DMS 273 (cell line): ENCODE results near the gene SEPHS1.
"Not testable (repeated sequence)": the region's sequence is repeated elsewhere in the genome, so short reads cannot be mapped to it uniquely, and the experiment has no call there.

Experiments used
- DNase-seq: peaks from one replicate; lab custom pipeline; 2025; ENCODE audit not compliant: unreplicated experiment; lab: John Stamatoyannopoulos, UW

The SEPHS1 gene, protein sequence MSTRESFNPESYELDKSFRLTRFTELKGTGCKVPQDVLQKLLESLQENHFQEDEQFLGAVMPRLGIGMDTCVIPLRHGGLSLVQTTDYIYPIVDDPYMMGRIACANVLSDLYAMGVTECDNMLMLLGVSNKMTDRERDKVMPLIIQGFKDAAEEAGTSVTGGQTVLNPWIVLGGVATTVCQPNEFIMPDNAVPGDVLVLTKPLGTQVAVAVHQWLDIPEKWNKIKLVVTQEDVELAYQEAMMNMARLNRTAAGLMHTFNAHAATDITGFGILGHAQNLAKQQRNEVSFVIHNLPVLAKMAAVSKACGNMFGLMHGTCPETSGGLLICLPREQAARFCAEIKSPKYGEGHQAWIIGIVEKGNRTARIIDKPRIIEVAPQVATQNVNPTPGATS

DNA sequence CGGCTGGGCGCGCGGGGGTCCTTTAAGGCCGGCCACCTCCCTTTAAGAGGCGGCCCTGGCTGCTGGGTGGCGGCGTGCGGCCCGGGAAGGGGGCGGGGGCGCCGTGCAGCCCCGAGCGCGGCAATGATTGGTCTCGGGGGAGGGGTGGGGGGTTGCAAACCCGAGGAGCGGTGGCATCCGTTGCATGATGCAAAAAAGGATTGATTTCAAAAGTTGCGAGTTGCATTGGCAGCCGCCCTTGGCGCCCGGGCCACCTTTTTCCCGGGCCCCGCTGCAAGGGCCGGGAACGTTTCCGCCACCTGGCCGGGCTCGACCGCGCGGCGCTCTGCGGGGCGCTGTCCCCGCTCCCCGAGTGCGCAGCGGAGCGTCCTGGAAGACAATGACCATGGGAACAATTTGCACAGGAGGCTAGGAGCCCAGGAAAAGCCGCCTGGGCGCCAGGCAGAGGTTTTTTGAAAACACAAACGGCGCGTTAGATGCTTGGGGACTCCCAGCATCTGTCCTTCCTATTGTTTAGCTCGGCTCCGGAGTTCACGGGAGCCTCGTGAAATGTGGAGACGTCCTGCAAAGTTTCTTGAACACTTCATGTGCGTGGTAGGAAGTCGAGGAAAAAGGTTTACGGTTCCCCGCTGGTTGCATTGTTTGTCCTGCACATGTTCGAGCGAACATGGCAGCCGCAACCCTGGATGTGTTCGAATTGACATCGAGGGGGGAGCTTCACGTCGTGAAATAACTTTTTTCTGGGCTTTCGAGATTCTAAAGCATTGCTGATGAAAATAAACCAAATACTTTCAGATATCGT lies at the start of gene SEPHS1:
Gene SEPHS1, minus strand, starts transcription at position 78 of the 802 bp plus-strand sequence. CDS start 3,343 bp downstream, outside the sequence.
- peak; percentile 92 for DNase-seq

DNA sequence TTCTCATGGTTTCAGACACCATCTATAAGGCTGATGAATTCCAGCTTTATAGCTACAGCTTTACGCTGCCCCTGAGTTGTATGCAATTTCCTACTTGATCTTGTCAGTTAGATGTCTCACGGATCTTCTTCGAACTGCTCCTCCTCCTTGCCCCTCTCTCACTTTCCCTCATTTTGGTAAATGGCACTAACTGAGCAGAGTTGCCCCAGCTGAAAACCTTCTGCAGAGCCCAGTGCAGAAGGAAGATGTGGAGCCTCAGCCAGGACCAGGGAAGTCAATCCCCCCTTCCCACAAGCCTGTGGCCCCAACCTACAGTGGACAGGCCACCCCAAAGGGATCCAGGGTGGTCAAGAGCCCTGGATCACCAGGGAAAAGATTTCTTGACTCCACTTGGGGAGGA lies 49.0 kb upstream of the SEPHS1 start:
- DNase-seq = no peak

DNA sequence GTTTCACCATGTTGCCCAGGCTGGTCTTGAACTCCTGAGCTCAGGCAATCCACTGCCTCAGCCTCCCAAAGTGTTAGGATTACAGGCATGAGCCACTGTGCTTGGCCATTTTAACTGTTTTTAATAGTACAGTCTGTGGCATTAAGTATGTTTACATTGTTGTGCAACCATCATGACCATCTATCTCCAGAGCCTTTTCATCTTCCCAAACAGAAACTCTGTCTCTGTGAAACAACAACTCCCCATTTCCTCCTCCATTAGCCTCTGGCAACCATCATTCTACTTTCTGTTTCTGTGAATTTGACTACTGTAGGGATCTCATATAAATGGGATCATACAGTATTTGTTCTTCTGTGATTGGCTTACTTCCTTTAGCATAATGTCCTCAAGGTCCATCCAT lies 48.3 kb upstream of the SEPHS1 start:
- DNase-seq = no peak

DNA sequence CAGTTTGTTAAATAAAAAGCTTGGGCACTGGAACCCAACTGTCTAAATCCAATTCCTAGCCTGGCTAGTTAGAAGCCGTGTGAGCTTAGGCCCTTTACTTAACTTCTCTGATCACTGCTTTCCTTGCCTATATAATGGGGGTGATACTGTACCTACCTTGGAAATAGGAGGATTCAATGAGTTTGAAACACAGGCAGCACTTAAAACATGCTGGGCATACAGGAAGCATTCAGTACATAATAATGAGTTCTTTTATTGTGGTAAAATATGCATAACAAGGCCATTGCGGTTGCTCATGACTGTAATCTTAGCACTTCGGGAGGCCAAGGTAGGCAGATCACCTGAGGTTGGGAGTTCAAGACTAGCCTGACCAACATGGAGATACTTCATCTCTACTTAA lies 47.4 kb upstream of the SEPHS1 start:
- DNase-seq = no peak

DNA sequence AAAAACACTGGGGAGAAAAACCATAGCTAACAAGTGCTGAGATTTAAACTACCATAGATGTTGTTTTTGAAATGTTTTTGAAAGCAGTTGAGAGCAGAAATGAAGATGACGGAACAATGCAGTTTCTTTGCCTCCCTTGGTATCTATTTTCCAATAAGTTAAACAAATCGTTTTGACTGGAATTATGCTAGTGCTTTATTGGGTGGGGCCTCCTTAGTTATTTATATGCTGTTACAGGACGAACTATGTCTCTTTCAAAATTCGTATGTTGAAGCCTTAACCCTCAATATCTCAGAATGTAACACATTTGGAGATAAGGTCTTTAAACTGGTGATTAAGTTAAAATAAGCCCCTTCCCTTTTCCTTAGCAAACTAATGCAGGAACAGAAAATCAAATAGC lies 45.5 kb upstream of the SEPHS1 start:
- no peak for DNase-seq

DNA sequence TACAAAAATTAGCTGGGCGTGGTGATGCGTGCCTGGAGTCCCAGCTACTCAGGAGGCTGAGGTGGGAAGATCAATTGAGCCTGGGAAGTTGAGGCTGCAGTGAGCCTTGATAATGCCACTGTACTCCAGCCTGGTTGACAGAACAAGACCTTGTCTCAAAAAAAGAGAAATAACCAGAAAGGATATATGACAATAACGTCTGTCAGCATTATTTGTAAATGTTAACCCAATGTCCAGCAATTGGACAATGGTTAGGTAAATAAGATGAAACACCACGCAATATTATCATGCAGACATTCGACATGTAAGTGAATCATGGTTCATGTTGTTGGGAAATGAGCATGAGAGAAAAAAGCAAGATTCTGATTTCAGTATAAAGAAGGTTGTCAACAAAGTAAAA lies 44.6 kb upstream of the SEPHS1 start:
- no peak for DNase-seq

DNA sequence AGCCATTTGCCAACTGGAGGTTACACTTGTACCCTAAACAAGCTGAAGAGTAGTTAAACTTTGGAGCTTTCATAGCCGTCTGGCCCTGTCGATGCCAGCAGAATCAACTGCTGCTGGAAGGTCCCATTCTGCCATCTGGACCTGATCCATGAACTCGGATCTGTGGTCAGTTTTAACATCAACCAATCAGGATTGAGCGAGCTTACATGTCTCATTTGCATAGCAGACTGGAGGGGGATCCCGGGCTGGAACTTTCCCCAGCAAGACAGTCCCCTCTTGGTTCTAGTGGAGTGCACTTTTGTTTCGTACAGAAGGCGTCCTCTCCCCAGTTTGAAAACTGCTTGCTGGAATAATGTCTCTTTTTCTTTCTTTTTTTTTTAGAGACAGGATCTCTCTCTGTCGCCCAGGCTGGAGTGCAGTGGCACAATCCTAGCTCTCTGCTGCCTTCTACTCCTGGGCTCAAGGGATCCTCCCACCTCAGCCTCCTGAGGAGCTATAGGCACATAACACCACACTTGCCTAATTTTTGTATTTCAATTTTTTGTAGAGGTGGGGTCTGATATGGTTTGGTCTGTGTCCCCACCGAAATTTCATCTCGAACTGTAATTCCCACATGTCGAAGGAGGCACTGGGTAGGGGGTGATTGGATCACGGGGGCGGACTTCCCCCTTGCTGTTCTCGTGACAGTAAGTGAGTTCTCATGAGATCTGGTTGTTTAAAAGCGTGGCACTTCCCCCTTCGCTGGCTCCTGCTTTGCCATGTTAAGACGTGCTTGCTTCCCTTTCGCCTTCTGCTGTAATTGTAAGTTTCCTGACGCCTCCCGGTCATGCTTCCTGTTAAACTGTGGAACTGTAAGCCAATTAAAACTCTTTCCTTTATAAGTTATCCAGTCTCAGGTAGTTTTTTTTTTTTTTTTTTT lies 42.8 kb upstream of the SEPHS1 start:
- DNase-seq = peak; percentile 26

DNA sequence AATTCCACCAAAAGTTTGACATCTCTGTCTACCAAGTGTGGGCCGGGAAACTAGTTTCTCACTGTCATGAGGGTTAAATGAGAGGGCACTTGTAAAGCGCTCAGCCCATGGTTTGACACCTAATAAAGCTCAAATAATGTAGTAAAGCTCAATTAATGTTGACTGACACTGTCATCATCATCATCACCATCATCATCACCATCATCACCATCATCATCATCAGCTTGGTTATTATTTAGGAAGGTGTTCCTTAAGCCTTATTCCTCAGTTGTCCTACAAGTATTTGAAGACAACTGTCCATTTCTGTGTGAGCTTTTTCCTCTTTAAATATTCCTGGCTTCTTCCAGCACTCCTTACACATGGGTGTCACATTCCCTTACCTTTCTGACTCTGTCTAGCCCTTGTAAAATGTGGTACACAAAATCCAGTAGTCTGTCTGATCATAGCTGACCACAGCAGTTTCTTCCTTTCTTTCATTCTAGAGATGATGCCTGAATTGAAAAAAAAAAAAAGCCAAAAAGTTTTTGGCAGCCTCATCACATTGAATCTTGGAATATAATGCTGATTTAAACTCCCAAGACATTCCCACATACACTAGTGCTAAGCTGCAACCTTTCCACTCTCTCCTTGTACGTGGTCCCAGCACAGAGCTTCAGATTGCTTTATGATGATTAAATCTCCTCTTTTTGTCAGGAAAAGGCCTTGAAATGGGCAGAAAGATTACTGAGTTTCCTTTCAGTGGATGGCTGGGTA lies 40.6 kb upstream of the SEPHS1 start:
- no peak for DNase-seq

DNA sequence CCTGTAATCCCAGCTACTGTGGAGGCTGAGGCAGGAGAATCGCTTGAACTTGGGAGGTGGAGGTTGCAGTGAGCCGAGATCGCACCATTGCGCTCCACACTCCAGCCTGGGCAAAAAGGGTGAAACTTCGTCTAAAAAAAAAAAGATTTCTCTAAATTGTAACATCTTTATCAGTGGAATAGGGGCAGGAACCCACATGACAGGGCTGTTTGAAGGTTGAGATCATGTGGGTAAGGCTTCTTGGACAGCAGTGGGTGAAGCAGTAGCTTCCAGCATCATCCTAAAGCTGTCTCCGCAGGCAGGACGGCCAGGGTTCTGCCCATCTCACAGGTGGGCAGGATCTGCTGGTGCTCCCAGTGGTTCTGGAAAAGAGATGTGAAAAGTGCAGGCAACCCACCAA lies 37.9 kb upstream of the SEPHS1 start:
- no peak for DNase-seq

DNA sequence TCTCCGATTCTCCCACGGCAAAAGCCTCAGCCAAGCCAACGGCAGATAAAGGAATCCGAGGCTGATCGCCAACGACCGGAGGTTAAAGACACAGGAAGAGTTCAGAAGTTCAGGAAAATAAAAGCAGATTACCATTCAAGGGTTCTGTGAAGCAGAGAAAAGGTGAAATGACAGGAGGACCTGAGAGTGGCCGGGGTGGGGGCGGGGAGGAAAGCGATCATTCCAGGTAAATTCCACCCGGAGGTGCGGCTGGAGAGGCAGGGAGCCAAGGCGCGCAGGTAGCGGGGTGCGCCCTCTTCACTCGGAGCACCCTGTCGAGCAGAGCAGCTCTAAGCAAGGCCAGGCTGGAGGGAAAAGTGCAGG lies 35.3 kb upstream of the SEPHS1 start:
- DNase-seq = peak; percentile 37

DNA sequence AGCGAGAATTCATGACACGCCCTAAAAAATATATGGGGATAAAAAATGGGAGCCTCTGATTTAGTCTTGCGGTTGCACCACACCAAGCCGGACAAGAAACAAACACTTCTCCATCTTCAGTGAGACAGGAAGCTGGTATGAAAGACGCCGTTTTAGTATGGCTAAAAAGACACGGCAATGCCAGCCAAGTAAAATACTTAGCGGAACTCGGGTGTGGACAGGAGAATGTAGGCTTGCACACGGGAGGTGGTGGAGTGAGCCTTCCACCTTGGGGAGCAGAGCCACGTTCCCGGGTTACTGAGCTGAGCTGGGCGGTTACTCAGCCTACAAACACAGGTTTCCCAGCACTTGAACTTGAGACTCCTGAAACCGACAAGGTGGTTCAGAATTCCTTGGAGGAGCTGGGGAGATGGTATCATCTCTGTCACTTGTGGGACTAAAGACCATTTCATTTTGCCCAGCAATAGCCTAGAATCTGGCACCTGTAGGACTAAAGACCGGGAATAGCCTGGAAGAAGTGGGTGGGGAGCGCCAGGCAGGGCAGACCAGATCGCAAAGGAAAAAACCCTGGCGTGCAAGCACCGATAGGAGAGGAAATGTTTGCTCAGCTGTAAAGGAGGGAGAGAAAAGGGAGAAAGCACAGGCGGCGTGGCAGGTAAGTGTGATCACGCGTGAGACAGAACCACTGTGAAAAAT lies 34.8 kb upstream of the SEPHS1 start:
- DNase-seq = peak; percentile 37

DNA sequence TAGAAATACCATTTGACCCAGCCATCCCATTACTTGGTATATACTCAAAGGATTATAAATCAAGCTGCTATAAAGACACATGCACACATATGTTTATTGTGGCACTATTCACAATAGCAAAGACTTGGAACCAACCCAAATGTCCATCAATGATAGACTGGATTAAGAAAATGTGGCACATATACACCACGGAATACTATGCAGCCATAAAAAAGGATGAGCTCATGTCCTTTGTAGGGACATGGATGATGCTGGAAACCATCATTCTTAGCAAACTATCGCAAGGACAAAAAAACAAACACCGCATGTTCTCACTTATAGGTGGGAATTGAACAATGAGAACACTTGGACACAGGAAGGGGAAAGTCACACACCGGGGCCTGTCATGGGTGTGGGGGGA lies 31.0 kb upstream of the SEPHS1 start:
- DNase-seq = not testable (repeated sequence)

DNA sequence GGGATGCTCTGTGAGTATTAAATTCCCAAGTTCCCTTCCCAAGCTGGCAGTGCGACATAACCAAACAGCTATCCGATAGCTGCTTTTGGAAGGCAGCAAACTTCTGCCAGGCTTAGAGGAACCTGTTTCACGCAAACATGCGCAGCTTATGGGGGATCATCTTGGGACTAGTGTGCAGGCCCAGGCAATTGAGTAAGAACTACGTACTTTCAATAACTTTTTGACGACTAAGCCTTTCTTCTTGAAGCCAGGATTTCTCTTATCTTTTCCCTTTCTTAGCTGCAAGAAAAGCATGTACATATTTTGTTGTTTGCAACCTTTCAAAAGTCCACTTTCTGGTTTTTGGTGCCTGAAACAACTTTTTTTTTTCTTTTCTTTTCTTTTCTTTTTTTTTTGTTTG lies 28.7 kb upstream of the SEPHS1 start:
- DNase-seq = no peak

DNA sequence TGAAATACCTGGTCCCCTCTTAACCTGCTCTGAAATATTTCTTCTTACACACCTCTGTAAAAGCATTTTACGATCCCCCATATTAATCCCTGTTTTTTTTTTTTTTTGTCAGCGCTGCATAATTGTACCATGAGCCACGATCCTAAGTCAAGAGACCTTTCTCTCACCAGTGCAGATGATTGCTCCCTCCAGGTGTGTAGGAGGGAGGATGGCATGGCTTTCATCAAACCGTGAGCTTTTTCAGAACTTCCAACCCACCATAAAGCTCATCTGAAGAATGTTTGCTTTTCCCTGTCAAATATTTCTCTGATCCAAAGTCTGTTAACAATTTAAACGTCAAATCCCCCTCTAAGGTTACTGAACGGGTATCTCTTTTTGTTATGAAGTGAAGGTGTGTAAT lies 28.2 kb upstream of the SEPHS1 start:
- no peak for DNase-seq

DNA sequence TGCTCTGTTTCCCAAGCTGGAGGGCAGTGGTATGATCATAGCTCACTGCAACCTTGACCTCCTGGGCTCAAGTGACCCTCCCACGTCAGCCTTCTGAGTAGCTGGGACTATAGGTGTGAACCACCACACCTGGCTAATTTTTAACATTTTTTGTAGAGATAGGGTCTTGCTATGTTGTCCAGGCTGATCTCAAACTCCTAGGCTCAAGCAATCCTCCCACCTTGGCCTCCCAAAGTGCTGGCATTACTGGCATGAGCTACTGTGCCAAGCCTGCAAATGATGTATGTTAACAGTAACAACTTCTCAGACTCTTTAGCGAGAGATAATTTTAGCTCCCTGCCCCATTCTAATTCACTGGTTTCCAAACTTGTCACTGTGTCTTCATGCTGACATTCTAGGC lies 27.7 kb upstream of the SEPHS1 start:
- no peak for DNase-seq

DNA sequence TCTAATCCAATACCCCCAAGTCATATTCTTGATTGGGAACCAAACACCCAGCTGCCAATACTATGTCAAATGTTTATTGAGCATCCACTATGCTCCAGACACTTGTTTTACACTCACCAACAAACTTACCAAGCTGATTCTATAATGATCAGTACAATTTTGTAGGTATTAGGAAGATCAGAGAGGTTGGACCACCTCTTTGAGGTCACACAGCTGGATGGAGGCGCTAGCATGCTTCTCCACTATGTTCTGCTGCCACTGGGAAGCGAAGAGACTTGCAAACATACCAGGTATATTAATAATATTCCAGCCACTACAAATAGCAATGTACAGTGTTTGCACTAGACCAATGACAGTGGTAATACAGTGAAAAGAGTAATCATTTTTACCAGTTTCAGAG lies 25.6 kb upstream of the SEPHS1 start:
- DNase-seq = no peak

DNA sequence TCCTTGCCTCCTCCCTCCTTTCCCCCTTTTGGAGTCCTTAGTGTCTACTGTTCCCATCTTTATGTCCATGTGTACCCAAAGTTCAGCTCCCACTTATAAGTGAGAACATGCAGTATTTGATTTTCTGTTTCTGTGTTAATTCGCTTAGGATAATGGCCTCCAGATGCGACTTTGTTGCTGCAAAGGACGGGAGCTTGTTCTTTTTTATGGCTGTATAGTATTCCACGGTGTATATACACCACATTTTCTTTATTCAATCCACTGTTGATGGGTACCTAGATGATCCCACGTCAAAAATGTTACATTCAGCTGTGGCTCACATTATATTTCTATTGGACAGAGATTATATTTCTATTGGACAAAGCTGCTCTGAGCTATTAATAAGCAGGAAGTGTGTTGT lies 24.4 kb upstream of the SEPHS1 start:
- no peak for DNase-seq

DNA sequence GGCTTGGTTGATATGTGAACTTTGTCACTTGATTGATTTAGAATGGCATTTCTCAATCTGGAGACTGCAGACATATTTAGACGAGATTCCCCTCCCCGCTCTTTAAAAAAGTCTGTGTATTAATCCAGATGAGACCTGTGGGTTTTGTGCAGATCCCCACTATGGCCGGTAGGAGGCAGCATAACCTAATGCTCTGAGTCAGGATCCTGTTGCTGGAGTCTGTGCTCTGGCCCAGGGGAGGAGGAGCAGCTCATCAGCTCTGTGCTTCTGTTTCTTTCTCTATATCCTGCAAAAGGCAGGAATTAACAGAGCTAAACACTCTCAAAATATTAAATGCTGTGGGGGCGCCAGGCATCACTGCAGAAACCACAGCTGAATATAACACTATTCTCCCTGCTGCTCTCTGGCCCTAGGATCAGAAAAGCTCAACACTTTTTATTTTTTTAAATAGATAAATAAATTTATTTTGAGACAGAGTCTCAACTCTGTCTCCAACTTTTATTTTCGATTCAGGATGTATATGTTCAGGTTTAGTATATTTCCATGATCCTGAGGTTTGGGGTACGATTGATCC lies 23.9 kb upstream of the SEPHS1 start:
- peak; percentile 89 for DNase-seq

DNA sequence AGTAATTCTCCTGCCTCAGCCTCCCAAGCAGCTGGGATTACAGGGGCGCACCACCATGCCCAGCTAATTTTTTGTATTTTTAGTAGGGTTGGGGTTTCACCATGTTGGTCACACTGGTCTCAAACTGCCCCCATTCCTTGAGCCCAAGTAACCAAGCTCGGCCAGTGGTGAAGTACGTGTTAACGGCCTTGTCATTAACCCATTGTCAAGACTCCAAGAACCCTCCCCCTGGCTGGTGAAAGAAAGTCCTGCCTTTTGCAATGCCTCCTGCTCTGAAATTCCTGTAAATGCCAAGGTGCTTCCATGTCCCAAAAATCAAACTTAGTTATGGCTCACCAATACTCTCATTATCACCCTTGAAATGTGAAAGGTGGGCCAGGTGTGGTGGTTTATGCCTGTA lies 18.8 kb upstream of the SEPHS1 start:
- no peak for DNase-seq

DNA sequence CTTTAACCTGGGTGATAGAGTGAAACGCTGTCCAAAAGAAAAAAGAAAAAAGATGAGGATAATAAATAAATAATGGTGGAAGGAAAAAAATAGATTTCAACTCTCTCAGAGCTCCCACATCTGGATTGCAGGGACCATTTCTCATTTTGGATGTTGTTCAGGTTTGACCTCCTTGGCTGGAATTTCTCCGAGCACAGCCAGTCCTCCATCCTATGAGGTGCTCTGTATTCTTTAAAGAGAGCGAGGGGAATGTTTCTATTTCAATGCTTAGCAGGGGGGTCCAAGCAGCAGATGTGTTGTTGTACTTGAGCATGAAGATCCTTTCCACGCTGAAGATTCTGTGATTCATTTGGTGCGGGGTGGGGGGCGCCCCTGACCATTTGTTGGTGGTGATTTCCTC lies 17.7 kb upstream of the SEPHS1 start:
- DNase-seq = no peak
